Measurements from ENCODE around the gene CTNNA1. TPM values are rescaled to one million over a fixed set of nuclear protein-coding genes. Genes with fewer than 3 reads are reported as not detected.

The CTNNA1 gene
- total and polyA plus RNA-seq, 9 of the 15 experiments (the other 6 are each of a cell fraction or from before 2014, with no cell fraction given) = 29.6 to 117 (median 89.1) TPM

- Histone ChIP-seq H3K4me1 (replicated peaks in 1 of 2; ENCODE audit: control insufficient read depth in 2 of 2, insufficient read depth in 2 of 2, low read length in 2 of 2) (no peaks in the 10 kb centered on the region), H3K27ac (ENCODE audit: extremely low read depth, low read depth, low read length) (no peak overlapping the region), H3K4me3 (no peak overlapping the region), H3K36me3 (ENCODE audit: control insufficient read depth, insufficient read depth, low read length) (peaks cover 4% of the 10 kb centered on the region; the same call in 1 of the 3 replicates), H3K79me2 (ENCODE audit: control insufficient read depth, insufficient read depth, low read length) (no peaks in the 10 kb centered on the region), H3K9me3 (replicated peaks; ENCODE audit: control insufficient read depth, insufficient read depth, low read depth, low read length) (no peaks in the 10 kb centered on the region), H3K9ac (ENCODE audit: insufficient read depth in 1 of 2, low read depth in 2 of 2, low read length in 2 of 2) (no peak overlapping the region), H4K20me1 (replicated peaks; ENCODE audit: control insufficient read depth, insufficient read depth, low read length) (no peaks in the 10 kb centered on the region; the same call in 1 of the 2 replicates), H2AFZ (ENCODE audit: low read depth, low read length) (no peak overlapping the region), H3K27me3 (ENCODE audit: control insufficient read depth in 2 of 2, insufficient read depth in 2 of 2, low read length in 2 of 2) (no peaks in the 10 kb centered on the region), H3K9me1 (ENCODE audit: control insufficient read depth, insufficient read depth, low read length) (no peaks in the 10 kb centered on the region), H3K4me2 (ENCODE audit: insufficient read depth, low read length) (no peak overlapping the region)
- TF ChIP-seq SMARCA5 (IDR thresholded peaks at IDR 0.05) (no peak), SMARCB1 (IDR thresholded peaks at IDR 0.05; ENCODE audit: insufficient read length, low read depth) (no peak), SMARCC2 (IDR thresholded peaks at IDR 0.05; ENCODE audit: low read depth) (no peak), L3MBTL2 (IDR thresholded peaks at IDR 0.05) (no peak), NFXL1 (CRISPR knock-in tag; IDR thresholded peaks at IDR 0.05) (no peak), CBX5 (IDR thresholded peaks at IDR 0.05; ENCODE audit: borderline replicate concordance, low read depth) (no peak), POLR2H (tag; IDR thresholded peaks at IDR 0.05; ENCODE audit: low read depth) (no peak), GTF2B (IDR thresholded peaks at IDR 0.05; ENCODE audit: extremely low read depth, insufficient read length) (no peak), ZBTB1 (CRISPR knock-in tag; IDR thresholded peaks at IDR 0.05; ENCODE audit: borderline replicate concordance, low read depth) (no peak), ZNF253 (CRISPR knock-in tag; conservative IDR thresholded peaks at IDR 0.05) (no peak), ZNF830 (CRISPR knock-in tag; IDR thresholded peaks at IDR 0.05) (no peak)
- WGBS (ENCODE audit: insufficient coverage, low coverage, missing lambda C conversion rate) = 86% methylated on average over 2 of the region's 2 CpGs
- intact Hi-C loops (cut with micrococcal nuclease) (no loop called here), in situ Hi-C loops (cut with MboI) (no loop called here)
- BruUV-seq (replicated peaks) = no TSS peak
- DNase-seq (ENCODE audit: extremely low read depth in 1 of 4, low spot score in 3 of 4) (no peak), FAIRE-seq (no peak), ATAC-seq (no peak)
- ChIA-PET CTCF (ENCODE audit: low intra/inter-chr PET ratio) (no interaction called here), POLR2A (no interaction called here)
Measured at GRCh38 chr5:138841531-138841930, 88.3 kb downstream of the CTNNA1 start.

Data from K562 (cell line).